ENCODE measurements around the gene KRTAP10-4. TPM values are rescaled to one million over a fixed set of nuclear protein-coding genes. Genes with fewer than 3 reads are reported as not detected.

KRTAP10-4 gene
- total and polyA plus RNA-seq, 10 of the 15 experiments (the other 5 are each of a cell fraction or from before 2014, with no cell fraction given): not detected

GRCh38 chr21:44569861-44570517 is 3.5 kb upstream of the KRTAP10-4 start:
- FAIRE-seq (no peak), DNase-seq (ENCODE audit: low read depth, low spot score) (no peak), ATAC-seq (no peak)
- H3K9ac ChIP-seq (ENCODE audit: control insufficient read depth, insufficient read depth, low read length): no peak overlapping the region
- POLR2A ChIA-PET: no interaction called here
- BruUV-seq (replicated peaks): no TSS peak
- intact Hi-C loops (cut with micrococcal nuclease; ENCODE audit: unreplicated experiment): no loop called here
- no peak overlapping the region for H3K4me2 ChIP-seq (ENCODE audit: control insufficient read depth, insufficient read depth)
- TF ChIP-seq PBX3 (IDR thresholded peaks at IDR 0.05; ENCODE audit: insufficient replicate concordance, low read depth, low read length): no peak
- TF ChIP-seq MEF2A (IDR thresholded peaks at IDR 0.05; ENCODE audit: insufficient read depth, low read depth, low read length): no peak
- H3K27ac ChIP-seq (ENCODE audit: control insufficient read depth, insufficient read depth): no peak overlapping the region
- H4K20me1 ChIP-seq (ENCODE audit: control insufficient read depth, insufficient read depth): no peaks in the 10 kb centered on the region
- SMC1A ChIA-PET (ENCODE audit: uncharacterized antibody, unreplicated experiment): no interaction called here
- H2AFZ ChIP-seq (ENCODE audit: control insufficient read depth, low read depth, low read length): no peak overlapping the region
- 61% methylated on average over 12 of the region's 12 CpGs for WGBS (ENCODE audit: insufficient coverage, insufficient replicate concordance, low lambda C conversion rate, missing lambda C conversion rate)
- H3K4me3 ChIP-seq: no peak overlapping the region
- H3K36me3 ChIP-seq (ENCODE audit: control insufficient read depth in 2 of 2, insufficient read depth in 2 of 2, low read length in 1 of 2): no peaks in the 10 kb centered on the region
- H3K9me3 ChIP-seq (replicated peaks; ENCODE audit: control insufficient read depth, insufficient read depth, low read length): no peaks in the 10 kb centered on the region; the same call in 2 of the 3 replicates
- in situ Hi-C loops (cut with MboI): no loop called here
- H3K27me3 ChIP-seq (replicated peaks in 1 of 2; ENCODE audit: control insufficient read depth in 2 of 2, insufficient read depth in 2 of 2, low read length in 1 of 2): no peaks in the 10 kb centered on the region
- RAD21 ChIA-PET (ENCODE audit: unreplicated experiment): no interaction called here
- H3K79me2 ChIP-seq (ENCODE audit: control insufficient read depth, insufficient read depth, low read length): no peaks in the 10 kb centered on the region
- CTCF ChIA-PET: no interaction called here
- no peaks in the 10 kb centered on the region for H3K4me1 ChIP-seq (ENCODE audit: control insufficient read depth, insufficient read depth, low read length)

- Histone ChIP-seq H3K4me2 (ENCODE audit: control insufficient read depth, insufficient read depth) (no peak overlapping the region), H3K9me3 (replicated peaks; ENCODE audit: control insufficient read depth, insufficient read depth, low read length) (no peaks in the 10 kb centered on the region; the same call in 2 of the 3 replicates), H2AFZ (ENCODE audit: control insufficient read depth, low read depth, low read length) (no peak overlapping the region), H3K27ac (ENCODE audit: control insufficient read depth, insufficient read depth) (no peak overlapping the region), H3K79me2 (ENCODE audit: control insufficient read depth, insufficient read depth, low read length) (no peaks in the 10 kb centered on the region), H3K36me3 (ENCODE audit: control insufficient read depth in 2 of 2, insufficient read depth in 2 of 2, low read length in 1 of 2) (no peaks in the 10 kb centered on the region), H3K4me3 (no peak overlapping the region), H3K4me1 (ENCODE audit: control insufficient read depth, insufficient read depth, low read length) (no peaks in the 10 kb centered on the region), H3K9ac (ENCODE audit: control insufficient read depth, insufficient read depth, low read length) (no peak overlapping the region), H4K20me1 (ENCODE audit: control insufficient read depth, insufficient read depth) (no peaks in the 10 kb centered on the region), H3K27me3 (replicated peaks in 1 of 2; ENCODE audit: control insufficient read depth in 2 of 2, insufficient read depth in 2 of 2, low read length in 1 of 2) (no peaks in the 10 kb centered on the region)
- ChIA-PET RAD21 (ENCODE audit: unreplicated experiment) (no interaction called here), POLR2A (no interaction called here), SMC1A (ENCODE audit: uncharacterized antibody, unreplicated experiment) (no interaction called here), CTCF (no interaction called here)
- BruUV-seq (replicated peaks): no TSS peak
- WGBS (ENCODE audit: insufficient coverage, insufficient replicate concordance, low lambda C conversion rate, missing lambda C conversion rate): 15% methylated on average over 4 of the region's 4 CpGs
- intact Hi-C loops (cut with micrococcal nuclease; ENCODE audit: unreplicated experiment): no loop called here
- no peak for DNase-seq (ENCODE audit: low read depth, low spot score)
- FAIRE-seq: no peak
- no peak for ATAC-seq
- in situ Hi-C loops (cut with MboI): no loop called here
- TF ChIP-seq EED (IDR thresholded peaks at IDR 0.05; ENCODE audit: low read depth) (no peak), ZBTB40 (IDR thresholded peaks at IDR 0.05; ENCODE audit: borderline replicate concordance) (no peak), SPI1 (IDR thresholded peaks at IDR 0.05; ENCODE audit: borderline replicate concordance, insufficient read depth, low read depth, low read length) (no peak), NKRF (conservative IDR thresholded peaks at IDR 0.05) (no peak), IRF5 (IDR thresholded peaks at IDR 0.05; ENCODE audit: borderline replicate concordance) (no peak)
Measured at GRCh38 chr21:44571296-44571695, 2.2 kb upstream of the KRTAP10-4 start.

Measured in GM12878 (cell line).